Activated T-cell treated with anti-CD3 and anti-CD28 coated beads, Interleukin-2, amount 50 U/mL, for 72 hours (primary cell): Measurements from ENCODE around the gene TSPAN33. TPM values are rescaled to one million over a fixed set of nuclear protein-coding genes. Genes with fewer than 3 reads are reported as not detected.
"Not testable (repeated sequence)": the region's sequence is repeated elsewhere in the genome, so short reads cannot be mapped to it uniquely, and the experiment has no call there.

Experiments
- ATAC-seq, 2 donors: fragments of 150-1000 bp; cut with Tn5 transposase; replicated peaks in 1 of 2; 2 replicates each; pipeline ENCODE4 v1.10.0; 2021; ENCODE audit warnings: moderate library complexity in 2 of 2, mild to moderate bottlenecking in 1 of 2
- DNase-seq, 2 donors: peaks; one replicate each; pipeline ENCODE4 v3.0.0; 2021 to 2022; ENCODE audit warnings: mixed read lengths in 1 of 2
- H3K27ac Mint-ChIP-seq: one replicate; pipeline ENCODE4 v1.8.0; 2022; ENCODE audit warnings: mild to moderate bottlenecking, moderate library complexity, mixed read lengths
- H3K27me3 Mint-ChIP-seq: one replicate; pipeline ENCODE4 v1.8.0; 2022; ENCODE audit warnings: low read depth, mixed read lengths
- H3K36me3 Mint-ChIP-seq, 2 donors: one replicate each; pipeline ENCODE4 v1.8.0; 2022; ENCODE audit warnings: mixed read lengths in 2 of 2, mild to moderate bottlenecking in 1 of 2; ENCODE audit not compliant: insufficient read depth in 2 of 2
- H3K4me1 Mint-ChIP-seq: one replicate; pipeline ENCODE4 v1.8.0; 2022; ENCODE audit warnings: low read depth, mixed read lengths
- H3K4me3 Mint-ChIP-seq, 2 donors: one replicate each; pipeline ENCODE4 v1.8.0; 2022; ENCODE audit warnings: mild to moderate bottlenecking in 2 of 2, mixed read lengths in 2 of 2, moderate library complexity in 2 of 2
- H3K9me3 Mint-ChIP-seq, 2 donors: one replicate each; pipeline ENCODE4 v1.8.0; 2022; ENCODE audit warnings: mixed read lengths in 2 of 2
- total RNA-seq, 2 donors: library from RNA; stranded (reverse); gene quantifications; one replicate each; pipeline ENCODE4 v1.2.3, GENCODE V29; 2022

The TSPAN33 gene
- total RNA-seq, 2 donors from 2014 or later, result 17.3 to 31.5 TPM

DNA sequence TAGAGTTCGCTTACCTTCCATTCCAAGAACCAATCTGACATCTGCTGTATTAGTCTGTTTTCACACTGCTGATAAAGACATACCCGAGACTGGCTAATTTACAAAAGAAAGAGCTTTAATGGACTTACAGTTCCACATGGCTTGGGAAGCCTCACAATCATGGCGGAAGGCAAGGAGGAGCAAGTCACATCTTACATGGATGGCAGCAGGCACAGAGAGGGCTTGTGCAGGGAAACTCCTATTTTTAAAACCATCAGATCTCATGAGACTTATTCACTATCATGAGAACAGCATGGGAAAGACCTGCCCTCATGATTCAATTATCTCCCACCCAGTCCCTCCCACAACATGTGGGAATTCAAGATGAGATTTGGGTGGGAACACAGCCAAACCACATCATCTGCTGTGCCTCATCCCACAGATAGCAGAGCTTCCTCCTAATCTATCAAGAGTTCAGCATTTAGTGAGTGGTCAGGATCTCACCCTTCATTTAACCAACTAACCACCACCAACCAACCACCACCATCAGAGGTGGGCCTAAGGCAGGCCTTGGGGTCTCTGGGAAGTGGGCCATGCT, 22.9 kb upstream of the TSPAN33 start:
- H3K27me3 Mint-ChIP-seq, result peaks cover 15% of the 10 kb centered on the region
- ATAC-seq, DNase-seq, H3K27ac Mint-ChIP-seq: not testable (repeated sequence)
- peak overlapping the region in 1 of 2 donors; percentile 16 for H3K4me3 Mint-ChIP-seq
- peaks cover 17 to 29% of the 10 kb centered on the region in 2 donors for H3K36me3 Mint-ChIP-seq
- H3K9me3 Mint-ChIP-seq, result peaks cover 2 to 11% of the 10 kb centered on the region in 2 donors
- H3K4me1 Mint-ChIP-seq, result peaks cover 33% of the 10 kb centered on the region

- Mint-ChIP-seq H3K36me3 (peaks cover 17 to 29% of the 10 kb centered on the region in 2 donors), H3K27ac (peak overlapping the region; percentile 41), H3K9me3 (peaks cover 2 to 11% of the 10 kb centered on the region in 2 donors), H3K4me1 (peaks cover 33% of the 10 kb centered on the region), H3K27me3 (peaks cover 15% of the 10 kb centered on the region), H3K4me3 (peak overlapping the region; percentile 46 to 75)
- DNase-seq (no peak), ATAC-seq (peak in 1 of 2 donors; percentile 14)
Observed at GRCh38 chr7:129122078-129122750, 22.3 kb upstream of the TSPAN33 start.

DNA sequence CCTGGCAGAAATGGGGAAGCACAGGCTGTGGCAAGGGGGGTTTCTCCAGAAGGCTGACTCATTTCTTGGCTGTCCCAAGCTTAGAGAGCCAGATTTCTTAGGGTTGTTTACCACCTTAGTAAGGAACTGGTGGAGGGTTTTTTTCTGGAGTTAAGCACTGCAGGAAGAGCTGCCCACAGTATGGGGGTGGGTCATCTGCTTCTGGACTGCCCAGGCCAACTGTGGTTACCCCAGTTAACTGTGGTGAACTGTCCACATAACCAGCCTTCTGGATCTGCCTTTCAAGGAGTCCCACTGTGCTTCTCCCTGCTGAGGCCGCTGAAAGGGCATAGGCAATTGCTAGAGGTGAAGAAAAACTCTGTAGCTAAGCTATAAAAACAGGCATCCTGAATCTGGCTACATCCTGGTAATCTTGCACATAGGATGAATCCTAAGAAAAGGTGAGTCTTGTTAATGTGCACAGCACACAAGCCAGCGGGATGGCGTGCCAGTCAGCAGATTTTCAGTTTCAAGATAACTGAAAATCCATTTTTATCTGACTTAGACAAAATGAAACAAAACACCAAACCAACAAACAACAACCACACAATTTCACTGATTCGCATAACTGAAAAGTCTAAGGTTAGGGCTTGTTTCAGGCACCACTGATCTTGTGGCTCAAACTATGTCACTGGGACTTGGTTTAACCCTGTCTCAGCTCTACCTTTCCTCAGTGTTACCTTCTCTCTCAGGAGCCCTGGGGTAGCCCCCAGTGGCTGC, 21.6 kb upstream of the TSPAN33 start:
- peaks cover 15% of the 10 kb centered on the region for H3K27me3 Mint-ChIP-seq
- peak overlapping the region; percentile 46 to 75 for H3K4me3 Mint-ChIP-seq
- DNase-seq (peak; percentile 60 to 78), ATAC-seq (peak; percentile 85 to 87)
- peaks cover 2 to 11% of the 10 kb centered on the region in 2 donors for H3K9me3 Mint-ChIP-seq
- H3K27ac Mint-ChIP-seq, result peak overlapping the region; percentile 21
- H3K36me3 Mint-ChIP-seq, result peaks cover 17 to 29% of the 10 kb centered on the region in 2 donors
- peaks cover 33% of the 10 kb centered on the region for H3K4me1 Mint-ChIP-seq

DNA sequence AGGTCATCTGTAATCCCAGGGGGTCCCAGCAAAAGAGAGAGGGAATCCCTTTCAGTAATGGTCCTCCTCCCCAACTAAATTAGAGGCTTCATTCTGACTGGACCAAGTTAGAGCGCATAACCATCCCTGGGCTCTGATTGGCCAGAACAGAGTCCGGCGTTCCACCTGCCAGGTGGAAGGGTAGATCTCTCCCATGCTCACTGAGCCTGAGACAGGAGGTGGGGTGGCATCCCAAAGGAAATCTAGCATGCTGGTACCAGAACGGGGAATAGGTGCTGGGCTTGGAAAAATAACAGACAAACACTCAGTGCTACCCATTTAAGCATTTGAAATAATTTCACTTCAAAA, 21.0 kb upstream of the TSPAN33 start:
- Mint-ChIP-seq H3K9me3 (peaks cover 2 to 11% of the 10 kb centered on the region in 2 donors), H3K27me3 (peaks cover 15% of the 10 kb centered on the region), H3K36me3 (peaks cover 17 to 29% of the 10 kb centered on the region in 2 donors), H3K4me1 (peaks cover 33% of the 10 kb centered on the region), H3K4me3 (peak overlapping the region; percentile 46 to 75), H3K27ac (no peak overlapping the region)
- ATAC-seq (no peak), DNase-seq (no peak)

DNA sequence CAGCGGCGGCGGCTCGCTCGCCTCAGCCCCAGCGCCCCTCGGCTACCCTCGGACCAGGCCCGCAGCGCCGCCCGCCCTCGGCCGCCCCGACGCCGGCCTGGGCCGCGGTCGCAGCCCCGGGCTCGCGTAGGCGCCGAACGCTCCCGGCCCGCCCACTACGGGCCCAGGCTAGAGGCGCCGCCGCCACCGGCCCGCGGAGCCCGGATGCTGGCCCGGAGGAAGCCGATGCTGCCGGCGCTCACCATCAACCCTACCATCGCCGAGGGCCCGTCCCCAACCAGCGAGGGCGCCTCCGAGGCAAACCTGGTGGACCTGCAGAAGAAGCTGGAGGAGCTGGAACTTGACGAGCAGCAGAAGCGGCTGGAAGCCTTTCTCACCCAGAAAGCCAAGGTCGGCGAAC, 18.2 kb upstream of the TSPAN33 start:
- H3K27ac Mint-ChIP-seq, result no peak overlapping the region
- no peak for DNase-seq
- H3K4me3 Mint-ChIP-seq, result no peak overlapping the region
- H3K27me3 Mint-ChIP-seq, result peaks cover 10% of the 10 kb centered on the region
- H3K9me3 Mint-ChIP-seq, result peaks cover 2% of the 10 kb centered on the region in 2 donors
- peaks cover 6 to 8% of the 10 kb centered on the region in 2 donors for H3K36me3 Mint-ChIP-seq
- no peak for ATAC-seq
- peaks cover 31% of the 10 kb centered on the region for H3K4me1 Mint-ChIP-seq

GRCh38 chr7:129127154-129127553, 17.4 kb upstream of the TSPAN33 start:
- ATAC-seq, result no peak
- H3K27ac Mint-ChIP-seq, result no peak overlapping the region
- H3K4me3 Mint-ChIP-seq, result no peak overlapping the region
- no peaks in the 10 kb centered on the region for H3K9me3 Mint-ChIP-seq
- peaks cover 10% of the 10 kb centered on the region for H3K27me3 Mint-ChIP-seq
- peaks cover 23% of the 10 kb centered on the region for H3K4me1 Mint-ChIP-seq
- H3K36me3 Mint-ChIP-seq, result peaks cover 0 to 6% of the 10 kb centered on the region in 2 donors
- no peak for DNase-seq

DNA sequence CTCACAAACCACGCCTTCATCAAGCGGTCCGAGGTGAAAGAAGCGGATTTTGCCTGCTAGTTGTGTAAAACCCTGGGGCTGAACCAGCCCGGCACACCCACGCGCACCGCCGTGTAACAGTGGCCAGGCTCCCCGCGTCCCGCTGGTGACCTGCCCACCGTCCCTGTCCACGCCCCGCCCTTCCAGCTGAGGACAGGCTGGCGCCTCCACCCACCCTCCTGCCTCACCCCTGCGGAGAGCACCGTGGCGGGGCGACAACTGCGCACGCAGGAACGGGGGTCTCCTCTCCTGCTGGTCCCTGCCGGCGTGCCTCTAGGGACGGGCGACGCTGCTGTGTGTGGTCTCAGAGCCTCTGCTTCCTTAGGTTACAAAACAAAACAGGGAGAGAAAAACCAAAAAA, 16.9 kb upstream of the TSPAN33 start:
- Mint-ChIP-seq H3K27me3 (peaks cover 10% of the 10 kb centered on the region), H3K4me1 (peaks cover 19% of the 10 kb centered on the region), H3K36me3 (peaks cover 0 to 6% of the 10 kb centered on the region in 2 donors), H3K27ac (no peak overlapping the region), H3K4me3 (no peak overlapping the region), H3K9me3 (no peaks in the 10 kb centered on the region)
- DNase-seq (no peak), ATAC-seq (no peak)

- Mint-ChIP-seq H3K36me3 (no peaks in the 10 kb centered on the region), H3K27ac (peak overlapping the region; percentile 77)
- ATAC-seq, result no peak
Observed at GRCh38 chr7:129134356-129134987, 10.0 kb upstream of the TSPAN33 start.

GRCh38 chr7:129136887-129137642, 7.4 kb upstream of the TSPAN33 start:
- DNase-seq, result no peak
- peak overlapping the region in 1 of 2 donors; percentile 42 for H3K4me3 Mint-ChIP-seq

More at GRCh38 chr7:129134356-129134987, 10.0 kb upstream of the TSPAN33 start:
- H3K4me1 Mint-ChIP-seq, result peaks cover 25% of the 10 kb centered on the region
- no peaks in the 10 kb centered on the region for H3K27me3 Mint-ChIP-seq
- H3K4me3 Mint-ChIP-seq, result peak overlapping the region in 1 of 2 donors; percentile 29
- H3K9me3 Mint-ChIP-seq, result no peaks in the 10 kb centered on the region
- DNase-seq, result no peak

GRCh38 chr7:129143724-129144094, 798 bp upstream of the TSPAN33 start:
- no peak for ATAC-seq
- H3K9me3 Mint-ChIP-seq, result no peaks in the 10 kb centered on the region
- no peaks in the 10 kb centered on the region for H3K36me3 Mint-ChIP-seq
- peaks cover 23% of the 10 kb centered on the region for H3K27me3 Mint-ChIP-seq
- DNase-seq, result no peak
- H3K4me1 Mint-ChIP-seq, result peaks cover 13% of the 10 kb centered on the region
- H3K27ac Mint-ChIP-seq, result no peak overlapping the region
- H3K4me3 Mint-ChIP-seq, result peak overlapping the region; percentile 89

More at GRCh38 chr7:129136887-129137642, 7.4 kb upstream of the TSPAN33 start:
- Mint-ChIP-seq H3K4me1 (peaks cover 25% of the 10 kb centered on the region), H3K9me3 (no peaks in the 10 kb centered on the region), H3K27me3 (no peaks in the 10 kb centered on the region), H3K27ac (peak overlapping the region; percentile 77), H3K36me3 (no peaks in the 10 kb centered on the region)
- ATAC-seq, result no peak

GRCh38 chr7:129144834-129145668, 544 bp downstream of the TSPAN33 start:
- no peaks in the 10 kb centered on the region for H3K9me3 Mint-ChIP-seq
- peaks cover 13% of the 10 kb centered on the region for H3K4me1 Mint-ChIP-seq
- H3K27ac Mint-ChIP-seq, result no peak overlapping the region
- DNase-seq, result peak; percentile 23 to 45
- peak overlapping the region; percentile 71 to 82 for H3K4me3 Mint-ChIP-seq
- ATAC-seq, result peak; percentile 19 to 30
- peaks cover 23% of the 10 kb centered on the region for H3K27me3 Mint-ChIP-seq
- no peaks in the 10 kb centered on the region for H3K36me3 Mint-ChIP-seq
